ENCODE data around the gene CACNA1C.

- TF ChIP-seq CTCF (IDR thresholded peaks at IDR 0.05; ENCODE audit: low read depth, low read length) (no peak), MAX (IDR thresholded peaks at IDR 0.05; ENCODE audit: low read depth, low read length) (no peak), POLR2A (IDR thresholded peaks at IDR 0.05; ENCODE audit: extremely low read depth, insufficient read length) (no peak), MYC (IDR thresholded peaks at IDR 0.05; ENCODE audit: low read depth, low read length) (no peak)
Observed at GRCh38 chr12:2642896-2643425, 590.2 kb downstream of the CACNA1C start.
